HG03196 (cell line): ENCODE data around the gene TCAIM.

ENCODE experiments used
- ATAC-seq: cut with Tn5 transposase; IDR thresholded peaks from one replicate; pipeline ENCODE4 v1.9.1; 2021; ENCODE audit not compliant: unreplicated experiment

Gene TCAIM

GRCh38 chr3:44338010-44338827, at the start of gene TCAIM:
TSS of gene TCAIM (plus strand) at chr3:44338766. CDS start at chr3:44354783, 16,017 bp downstream.
- ATAC-seq = peak; percentile 86

- no peak for ATAC-seq
Observed at GRCh38 chr3:44289882-44290462, 48.6 kb upstream of the TCAIM start.

- ATAC-seq = no peak
Observed at GRCh38 chr3:44292276-44292675, 46.3 kb upstream of the TCAIM start.

GRCh38 chr3:44292947-44293346, 45.6 kb upstream of the TCAIM start:
- no peak for ATAC-seq

GRCh38 chr3:44297255-44297654, 41.3 kb upstream of the TCAIM start:
- no peak for ATAC-seq

GRCh38 chr3:44301746-44302145, 36.8 kb upstream of the TCAIM start:
- ATAC-seq = no peak

- no peak for ATAC-seq
Observed at GRCh38 chr3:44309500-44309899, 29.1 kb upstream of the TCAIM start.

- ATAC-seq = no peak
Observed at GRCh38 chr3:44318891-44319311, 19.7 kb upstream of the TCAIM start.

- ATAC-seq = no peak
Observed at GRCh38 chr3:44321335-44321734, 17.2 kb upstream of the TCAIM start.

- no peak for ATAC-seq
Observed at GRCh38 chr3:44323341-44323955, 15.1 kb upstream of the TCAIM start.

- ATAC-seq = no peak
Observed at GRCh38 chr3:44324584-44324983, 14.0 kb upstream of the TCAIM start.

GRCh38 chr3:44326019-44326418, 12.5 kb upstream of the TCAIM start:
- no peak for ATAC-seq

GRCh38 chr3:44326515-44326914, 12.1 kb upstream of the TCAIM start:
- no peak for ATAC-seq

GRCh38 chr3:44329946-44330345, 8.6 kb upstream of the TCAIM start:
- no peak for ATAC-seq

GRCh38 chr3:44330444-44330843, 8.1 kb upstream of the TCAIM start:
- ATAC-seq = no peak

GRCh38 chr3:44334326-44334725, 4.2 kb upstream of the TCAIM start:
- ATAC-seq = no peak

GRCh38 chr3:44337248-44337785, 1.2 kb upstream of the TCAIM start:
- no peak for ATAC-seq

GRCh38 chr3:44338828-44339127, 212 bp downstream of the TCAIM start:
- ATAC-seq = no peak

GRCh38 chr3:44339181-44340057, 853 bp downstream of the TCAIM start:
- ATAC-seq = no peak

- ATAC-seq = no peak
Observed at GRCh38 chr3:44340058-44340395, 1.5 kb downstream of the TCAIM start.

- no peak for ATAC-seq
Observed at GRCh38 chr3:44342176-44342790, 3.7 kb downstream of the TCAIM start.
